HG03378 (cell line): ENCODE measurements around the gene CADPS.

ENCODE experiments used
- ATAC-seq: cut with Tn5 transposase; IDR thresholded peaks from one replicate; pipeline ENCODE4 v1.9.1; 2021; ENCODE audit warnings: mild to moderate bottlenecking, moderate library complexity; ENCODE audit not compliant: unreplicated experiment

Gene CADPS

GRCh38 chr3:62653796-62654195 lies 221.4 kb downstream of the CADPS start:
- no peak for ATAC-seq

DNA sequence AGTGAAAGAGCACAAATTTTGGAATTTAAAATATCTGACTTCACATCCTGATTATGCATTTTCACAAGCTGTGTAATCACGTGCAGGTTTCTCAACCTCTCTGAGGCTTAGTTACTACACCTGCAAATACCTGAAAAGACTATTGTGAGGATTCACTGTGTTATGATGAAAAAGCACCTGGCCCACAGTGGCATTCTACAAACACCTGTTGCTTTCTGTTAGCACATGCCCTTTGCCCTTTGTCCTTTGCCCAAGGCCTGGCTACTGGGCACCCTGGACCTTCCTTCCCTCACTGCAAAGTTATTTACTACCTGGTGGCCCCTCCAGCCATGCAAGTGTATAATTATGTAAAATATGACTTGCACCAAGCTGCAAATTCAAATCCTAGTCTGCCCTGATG lies 227.5 kb downstream of the CADPS start:
- no peak for ATAC-seq

DNA sequence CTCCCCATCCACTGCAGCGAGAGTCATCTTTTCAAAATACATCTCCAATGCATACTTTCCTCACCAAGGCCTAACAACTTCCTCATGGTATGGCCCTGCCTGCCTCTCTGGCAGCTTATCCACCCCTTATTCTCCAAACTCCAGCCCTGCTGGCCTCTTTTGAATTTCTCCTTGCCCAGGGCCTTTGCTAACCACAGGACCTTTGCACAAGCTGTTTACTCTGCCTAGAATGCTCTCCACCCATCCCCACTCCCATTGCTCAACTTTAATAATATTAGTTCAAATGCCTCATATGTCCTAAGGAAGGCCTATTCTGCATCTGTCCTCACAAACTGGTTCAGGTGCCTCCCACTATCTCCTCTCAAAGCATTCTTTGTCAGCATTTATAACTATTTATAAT lies 230.7 kb downstream of the CADPS start:
- no peak for ATAC-seq

GRCh38 chr3:62638316-62638715 lies 236.9 kb downstream of the CADPS start:
- ATAC-seq, result no peak

- no peak for ATAC-seq
Observed at GRCh38 chr3:62636235-62636826, 238.9 kb downstream of the CADPS start.

- ATAC-seq, result no peak
Observed at GRCh38 chr3:62632510-62633294, 242.5 kb downstream of the CADPS start.

GRCh38 chr3:62631488-62631887 lies 243.7 kb downstream of the CADPS start:
- no peak for ATAC-seq

DNA sequence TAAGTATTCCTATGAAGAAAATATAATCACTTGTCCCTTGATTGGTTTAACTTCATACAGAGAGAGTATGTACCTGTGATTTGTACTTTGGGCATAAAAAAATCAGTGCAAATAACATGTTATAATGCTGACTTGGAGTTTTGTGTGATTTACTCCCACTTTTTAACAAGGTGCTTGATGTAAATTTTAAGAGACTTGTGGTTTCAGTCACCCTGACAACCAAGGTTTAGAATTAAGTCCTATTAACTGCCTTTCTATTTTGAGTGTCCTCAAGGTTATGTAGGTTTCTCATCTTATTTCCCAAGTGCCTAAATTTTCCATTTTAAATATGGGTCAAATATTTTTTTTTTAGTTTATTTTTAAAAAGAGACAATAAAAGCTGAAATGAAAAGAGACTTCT lies 244.6 kb downstream of the CADPS start:
- no peak for ATAC-seq

GRCh38 chr3:62625268-62625667 lies 249.9 kb downstream of the CADPS start:
- ATAC-seq, result no peak

- no peak for ATAC-seq
Observed at GRCh38 chr3:62624185-62624584, 251.0 kb downstream of the CADPS start.

- no peak for ATAC-seq
Observed at GRCh38 chr3:62622553-62623174, 252.6 kb downstream of the CADPS start.

- no peak for ATAC-seq
Observed at GRCh38 chr3:62621925-62622324, 253.3 kb downstream of the CADPS start.

- ATAC-seq, result no peak
Observed at GRCh38 chr3:62621176-62621575, 254.0 kb downstream of the CADPS start.

GRCh38 chr3:62615258-62615849 lies 259.9 kb downstream of the CADPS start:
- no peak for ATAC-seq

DNA sequence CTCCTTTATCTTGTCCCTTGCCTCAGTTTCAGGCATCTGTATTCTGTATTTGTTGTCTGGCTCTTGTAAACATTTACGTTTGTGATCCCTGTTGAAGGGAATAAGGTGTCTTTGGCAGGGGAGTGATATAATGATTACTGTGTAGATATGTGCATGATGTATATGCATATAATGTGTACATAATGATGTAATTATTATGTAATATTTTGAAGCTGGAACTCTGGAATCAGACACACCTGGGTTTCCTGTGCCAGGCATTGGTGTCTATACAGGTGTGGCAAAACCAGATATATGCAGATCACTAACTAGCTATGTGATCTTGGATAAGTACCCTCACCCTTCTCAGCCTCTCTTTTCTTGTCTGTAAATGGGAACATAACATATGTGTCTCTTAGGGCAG lies 260.7 kb downstream of the CADPS start:
- no peak for ATAC-seq

- no peak for ATAC-seq
Observed at GRCh38 chr3:62611541-62612240, 263.5 kb downstream of the CADPS start.

DNA sequence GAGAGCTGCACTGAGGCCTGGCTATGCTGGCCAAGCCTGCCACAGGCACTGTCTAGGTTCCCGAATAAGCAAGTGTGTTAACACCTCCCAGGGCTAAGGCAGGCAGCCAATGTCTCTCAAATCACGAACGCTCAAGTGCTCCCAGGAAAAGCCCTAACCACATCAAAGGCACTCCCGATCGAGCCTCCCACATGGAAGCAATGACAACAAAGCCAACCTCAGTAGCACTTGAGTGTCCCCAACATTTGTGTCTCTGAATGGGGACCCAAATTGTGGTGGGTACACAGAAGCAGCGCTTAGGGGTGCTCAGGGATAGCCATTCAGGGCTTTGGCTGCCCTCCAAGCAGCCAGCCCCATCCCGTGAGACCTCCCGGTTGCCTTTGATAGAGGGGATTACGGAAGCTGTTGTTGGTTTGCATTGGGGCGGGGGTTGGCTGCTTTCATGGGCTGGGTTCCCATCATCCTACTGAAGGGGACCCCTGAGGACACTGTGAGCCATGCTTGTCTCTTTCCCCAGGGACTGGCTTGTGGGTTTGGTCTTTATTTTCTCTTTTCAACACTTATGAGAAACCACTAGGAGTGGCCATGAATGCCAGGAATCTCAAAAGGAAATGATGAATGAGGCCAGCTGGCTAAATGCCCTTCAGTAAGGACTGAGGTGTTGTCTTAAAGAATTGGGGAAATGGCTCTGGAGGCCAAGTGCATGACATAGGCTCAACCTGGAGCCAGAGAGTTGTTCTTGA lies 267.8 kb downstream of the CADPS start:
- ATAC-seq, result no peak

DNA sequence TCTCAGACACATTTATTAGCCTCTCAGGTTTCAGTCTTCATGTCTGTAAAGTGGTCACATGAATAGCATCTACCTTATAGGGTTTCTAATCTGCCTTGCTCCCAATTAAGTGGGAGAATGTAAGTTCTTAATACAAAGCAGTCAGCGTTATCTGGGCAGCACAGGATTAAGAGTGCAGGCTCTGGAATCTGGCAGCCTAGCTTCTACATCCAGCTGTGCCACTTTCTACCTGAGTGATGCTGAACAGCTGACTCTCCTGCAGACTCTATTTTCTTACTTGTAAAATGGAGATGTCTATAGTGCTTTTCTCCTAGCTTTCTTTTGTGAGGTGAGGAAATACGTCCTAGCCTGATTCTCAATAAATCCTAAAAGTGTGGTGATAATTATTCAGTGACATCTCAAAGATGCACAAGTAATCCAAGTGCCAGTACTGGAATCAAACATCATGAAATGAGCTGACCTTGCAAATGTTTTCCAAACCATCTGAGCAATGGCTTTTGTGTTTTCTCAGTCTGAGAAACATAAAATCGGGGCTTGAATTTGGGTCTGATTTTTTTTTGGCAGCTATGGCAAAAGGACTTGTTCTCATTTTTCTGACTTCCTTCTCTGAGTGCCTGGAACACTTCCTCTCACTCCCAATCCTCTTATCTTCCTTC lies 269.7 kb downstream of the CADPS start:
- no peak for ATAC-seq

DNA sequence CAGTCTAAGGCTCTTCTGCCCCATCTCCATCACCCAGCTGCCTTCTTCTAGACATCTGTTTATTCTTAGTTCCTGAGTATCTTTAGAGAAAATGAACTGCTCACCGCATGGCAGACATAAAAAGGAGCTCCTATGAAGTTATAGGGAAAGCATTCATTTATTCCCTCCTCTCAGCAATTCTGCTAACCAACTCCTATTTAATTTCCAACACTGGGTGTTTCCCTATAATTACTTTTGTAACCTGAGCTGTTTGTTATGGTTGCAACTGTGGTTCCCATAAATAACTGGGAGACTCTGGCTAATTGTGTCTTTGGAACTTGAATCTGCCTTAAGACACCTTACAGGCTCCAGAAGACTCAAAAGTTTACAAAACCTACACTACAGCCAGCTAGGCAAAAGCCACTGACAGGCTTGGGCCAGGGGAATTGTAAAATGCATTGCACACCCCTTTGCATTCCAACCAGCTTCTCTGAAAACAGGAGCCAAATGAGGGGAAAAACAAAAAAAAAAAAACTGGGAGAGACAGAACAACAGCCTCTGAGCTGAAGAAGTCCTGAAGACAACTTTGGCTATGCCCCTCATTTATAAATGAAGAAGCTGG lies 270.4 kb downstream of the CADPS start:
- ATAC-seq, result no peak

DNA sequence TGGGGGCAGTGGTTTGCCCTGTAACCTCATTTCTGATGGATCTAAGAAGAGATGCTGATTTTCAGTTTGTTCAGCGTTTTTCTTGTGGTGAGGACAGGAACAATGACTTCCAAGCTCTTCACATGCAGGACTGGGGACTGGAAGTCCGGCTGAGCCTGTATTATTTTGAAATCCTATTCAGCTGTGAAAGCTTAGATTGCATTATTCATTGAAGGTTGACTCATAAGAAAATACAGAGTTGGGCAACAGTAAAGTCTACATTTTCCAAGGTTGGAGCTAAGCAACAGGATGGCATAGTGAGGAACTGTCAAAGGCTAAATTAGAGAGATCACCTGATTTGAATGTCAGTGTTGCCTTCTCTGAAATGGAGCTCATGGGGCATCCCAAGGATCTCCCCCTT lies 270.9 kb downstream of the CADPS start:
- no peak for ATAC-seq
